ENCODE measurements around the gene DNASE2.

DNA sequence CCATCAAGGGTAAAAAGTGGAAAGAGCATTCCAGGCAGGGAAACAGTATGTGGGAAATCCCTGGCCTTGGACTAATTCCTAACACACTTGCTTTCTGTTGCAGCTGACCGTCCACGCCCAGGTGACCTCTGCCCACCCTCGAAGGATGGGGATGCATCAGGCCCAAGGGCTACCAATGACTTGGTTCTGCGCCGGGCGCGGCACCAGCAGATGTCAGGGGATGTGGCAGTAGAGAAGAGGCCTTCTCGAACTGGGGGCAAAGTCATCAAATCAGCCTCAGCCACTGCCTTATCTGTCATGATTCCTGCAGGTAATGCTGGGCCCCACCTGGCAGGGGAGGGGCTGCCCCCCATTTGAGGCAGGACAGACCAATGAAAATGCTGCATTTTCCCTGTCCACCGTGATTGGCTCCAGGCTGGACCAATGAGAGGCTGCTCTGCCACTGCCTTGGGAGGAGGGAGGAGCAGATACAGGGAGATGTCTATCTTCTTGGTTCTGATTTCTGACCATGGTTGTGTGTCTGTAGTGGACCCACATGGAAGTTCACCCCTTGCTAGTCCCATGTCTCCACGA, 12.6 kb downstream of the DNASE2 start:
- TF ChIP-seq, protein P1, sequence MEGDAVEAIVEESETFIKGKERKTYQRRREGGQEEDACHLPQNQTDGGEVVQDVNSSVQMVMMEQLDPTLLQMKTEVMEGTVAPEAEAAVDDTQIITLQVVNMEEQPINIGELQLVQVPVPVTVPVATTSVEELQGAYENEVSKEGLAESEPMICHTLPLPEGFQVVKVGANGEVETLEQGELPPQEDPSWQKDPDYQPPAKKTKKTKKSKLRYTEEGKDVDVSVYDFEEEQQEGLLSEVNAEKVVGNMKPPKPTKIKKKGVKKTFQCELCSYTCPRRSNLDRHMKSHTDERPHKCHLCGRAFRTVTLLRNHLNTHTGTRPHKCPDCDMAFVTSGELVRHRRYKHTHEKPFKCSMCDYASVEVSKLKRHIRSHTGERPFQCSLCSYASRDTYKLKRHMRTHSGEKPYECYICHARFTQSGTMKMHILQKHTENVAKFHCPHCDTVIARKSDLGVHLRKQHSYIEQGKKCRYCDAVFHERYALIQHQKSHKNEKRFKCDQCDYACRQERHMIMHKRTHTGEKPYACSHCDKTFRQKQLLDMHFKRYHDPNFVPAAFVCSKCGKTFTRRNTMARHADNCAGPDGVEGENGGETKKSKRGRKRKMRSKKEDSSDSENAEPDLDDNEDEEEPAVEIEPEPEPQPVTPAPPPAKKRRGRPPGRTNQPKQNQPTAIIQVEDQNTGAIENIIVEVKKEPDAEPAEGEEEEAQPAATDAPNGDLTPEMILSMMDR (IDR thresholded peaks at IDR 0.05; ENCODE audit: insufficient read depth, low read length), result no peak
- TF ChIP-seq POLR2AphosphoS5 (IDR thresholded peaks at IDR 0.05; ENCODE audit: low read depth), result no peak
- TF ChIP-seq, protein P2, sequence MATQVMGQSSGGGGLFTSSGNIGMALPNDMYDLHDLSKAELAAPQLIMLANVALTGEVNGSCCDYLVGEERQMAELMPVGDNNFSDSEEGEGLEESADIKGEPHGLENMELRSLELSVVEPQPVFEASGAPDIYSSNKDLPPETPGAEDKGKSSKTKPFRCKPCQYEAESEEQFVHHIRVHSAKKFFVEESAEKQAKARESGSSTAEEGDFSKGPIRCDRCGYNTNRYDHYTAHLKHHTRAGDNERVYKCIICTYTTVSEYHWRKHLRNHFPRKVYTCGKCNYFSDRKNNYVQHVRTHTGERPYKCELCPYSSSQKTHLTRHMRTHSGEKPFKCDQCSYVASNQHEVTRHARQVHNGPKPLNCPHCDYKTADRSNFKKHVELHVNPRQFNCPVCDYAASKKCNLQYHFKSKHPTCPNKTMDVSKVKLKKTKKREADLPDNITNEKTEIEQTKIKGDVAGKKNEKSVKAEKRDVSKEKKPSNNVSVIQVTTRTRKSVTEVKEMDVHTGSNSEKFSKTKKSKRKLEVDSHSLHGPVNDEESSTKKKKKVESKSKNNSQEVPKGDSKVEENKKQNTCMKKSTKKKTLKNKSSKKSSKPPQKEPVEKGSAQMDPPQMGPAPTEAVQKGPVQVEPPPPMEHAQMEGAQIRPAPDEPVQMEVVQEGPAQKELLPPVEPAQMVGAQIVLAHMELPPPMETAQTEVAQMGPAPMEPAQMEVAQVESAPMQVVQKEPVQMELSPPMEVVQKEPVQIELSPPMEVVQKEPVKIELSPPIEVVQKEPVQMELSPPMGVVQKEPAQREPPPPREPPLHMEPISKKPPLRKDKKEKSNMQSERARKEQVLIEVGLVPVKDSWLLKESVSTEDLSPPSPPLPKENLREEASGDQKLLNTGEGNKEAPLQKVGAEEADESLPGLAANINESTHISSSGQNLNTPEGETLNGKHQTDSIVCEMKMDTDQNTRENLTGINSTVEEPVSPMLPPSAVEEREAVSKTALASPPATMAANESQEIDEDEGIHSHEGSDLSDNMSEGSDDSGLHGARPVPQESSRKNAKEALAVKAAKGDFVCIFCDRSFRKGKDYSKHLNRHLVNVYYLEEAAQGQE (IDR thresholded peaks at IDR 0.05; ENCODE audit: insufficient replicate concordance, low read depth), result no peak
- TF ChIP-seq GABPA (IDR thresholded peaks at IDR 0.05; ENCODE audit: low read depth), result no peak

Data from HL-60 (cell line).